ENCODE data around the gene GNAZ.

The GNAZ gene

GRCh38 chr22:23159291-23159630 lies 88.9 kb downstream of the GNAZ start:
- DNase-seq (ENCODE audit: low read depth in 1 of 2, low spot score in 1 of 2), result no peak
- Histone ChIP-seq H3K27me3 (ENCODE audit: insufficient read depth, poor library complexity, severe bottlenecking) (no peaks in the 10 kb centered on the region), H3K27ac (replicated peaks) (no peak overlapping the region), H3K4me3 (replicated peaks; ENCODE audit: insufficient read depth, low read length) (no peak overlapping the region)
- TF ChIP-seq POLR2AphosphoS5 (IDR thresholded peaks at IDR 0.05; ENCODE audit: low read depth), result no peak
- no peak for TF ChIP-seq GABPA (IDR thresholded peaks at IDR 0.05; ENCODE audit: low read depth)
- TF ChIP-seq, protein P1, sequence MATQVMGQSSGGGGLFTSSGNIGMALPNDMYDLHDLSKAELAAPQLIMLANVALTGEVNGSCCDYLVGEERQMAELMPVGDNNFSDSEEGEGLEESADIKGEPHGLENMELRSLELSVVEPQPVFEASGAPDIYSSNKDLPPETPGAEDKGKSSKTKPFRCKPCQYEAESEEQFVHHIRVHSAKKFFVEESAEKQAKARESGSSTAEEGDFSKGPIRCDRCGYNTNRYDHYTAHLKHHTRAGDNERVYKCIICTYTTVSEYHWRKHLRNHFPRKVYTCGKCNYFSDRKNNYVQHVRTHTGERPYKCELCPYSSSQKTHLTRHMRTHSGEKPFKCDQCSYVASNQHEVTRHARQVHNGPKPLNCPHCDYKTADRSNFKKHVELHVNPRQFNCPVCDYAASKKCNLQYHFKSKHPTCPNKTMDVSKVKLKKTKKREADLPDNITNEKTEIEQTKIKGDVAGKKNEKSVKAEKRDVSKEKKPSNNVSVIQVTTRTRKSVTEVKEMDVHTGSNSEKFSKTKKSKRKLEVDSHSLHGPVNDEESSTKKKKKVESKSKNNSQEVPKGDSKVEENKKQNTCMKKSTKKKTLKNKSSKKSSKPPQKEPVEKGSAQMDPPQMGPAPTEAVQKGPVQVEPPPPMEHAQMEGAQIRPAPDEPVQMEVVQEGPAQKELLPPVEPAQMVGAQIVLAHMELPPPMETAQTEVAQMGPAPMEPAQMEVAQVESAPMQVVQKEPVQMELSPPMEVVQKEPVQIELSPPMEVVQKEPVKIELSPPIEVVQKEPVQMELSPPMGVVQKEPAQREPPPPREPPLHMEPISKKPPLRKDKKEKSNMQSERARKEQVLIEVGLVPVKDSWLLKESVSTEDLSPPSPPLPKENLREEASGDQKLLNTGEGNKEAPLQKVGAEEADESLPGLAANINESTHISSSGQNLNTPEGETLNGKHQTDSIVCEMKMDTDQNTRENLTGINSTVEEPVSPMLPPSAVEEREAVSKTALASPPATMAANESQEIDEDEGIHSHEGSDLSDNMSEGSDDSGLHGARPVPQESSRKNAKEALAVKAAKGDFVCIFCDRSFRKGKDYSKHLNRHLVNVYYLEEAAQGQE (IDR thresholded peaks at IDR 0.05; ENCODE audit: insufficient replicate concordance, low read depth), result no peak
- TF ChIP-seq SPI1 (IDR thresholded peaks at IDR 0.05; ENCODE audit: borderline replicate concordance, low read depth), result no peak

- H3K27ac ChIP-seq (replicated peaks), result no peak overlapping the region
Observed at GRCh38 chr22:23161029-23161428, 90.7 kb downstream of the GNAZ start.

DNA sequence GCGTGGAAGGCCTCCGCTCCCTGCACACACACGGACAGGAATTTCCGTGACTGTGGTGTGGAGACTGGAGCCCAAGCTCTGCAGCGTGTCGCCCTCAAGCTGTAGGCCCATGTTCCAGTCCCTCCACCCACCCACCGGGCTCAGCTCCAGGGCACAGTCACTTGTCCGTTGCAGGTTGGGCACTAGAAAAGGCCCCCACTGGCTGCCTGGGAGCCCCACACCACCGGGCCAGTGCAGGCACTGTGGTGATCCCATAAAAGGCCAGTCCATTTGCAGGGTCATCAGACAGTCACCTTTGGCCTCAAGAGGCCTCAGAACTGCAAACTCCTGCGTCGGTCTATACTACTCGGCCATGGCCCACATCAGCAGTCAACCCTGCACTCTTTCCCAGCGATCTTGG lies 91.3 kb downstream of the GNAZ start:
- no peak for DNase-seq (ENCODE audit: low read depth in 1 of 2, low spot score in 1 of 2)
- Histone ChIP-seq H3K27ac (replicated peaks) (no peak overlapping the region), H3K4me3 (replicated peaks; ENCODE audit: insufficient read depth, low read length) (no peak overlapping the region), H3K27me3 (ENCODE audit: insufficient read depth, poor library complexity, severe bottlenecking) (no peaks in the 10 kb centered on the region)
- TF ChIP-seq POLR2AphosphoS5 (IDR thresholded peaks at IDR 0.05; ENCODE audit: low read depth) (no peak), GABPA (IDR thresholded peaks at IDR 0.05; ENCODE audit: low read depth) (no peak), SPI1 (IDR thresholded peaks at IDR 0.05; ENCODE audit: borderline replicate concordance, low read depth) (no peak)
- TF ChIP-seq, protein P1 (IDR thresholded peaks at IDR 0.05; ENCODE audit: insufficient replicate concordance, low read depth), result no peak
- TF ChIP-seq, protein P2, sequence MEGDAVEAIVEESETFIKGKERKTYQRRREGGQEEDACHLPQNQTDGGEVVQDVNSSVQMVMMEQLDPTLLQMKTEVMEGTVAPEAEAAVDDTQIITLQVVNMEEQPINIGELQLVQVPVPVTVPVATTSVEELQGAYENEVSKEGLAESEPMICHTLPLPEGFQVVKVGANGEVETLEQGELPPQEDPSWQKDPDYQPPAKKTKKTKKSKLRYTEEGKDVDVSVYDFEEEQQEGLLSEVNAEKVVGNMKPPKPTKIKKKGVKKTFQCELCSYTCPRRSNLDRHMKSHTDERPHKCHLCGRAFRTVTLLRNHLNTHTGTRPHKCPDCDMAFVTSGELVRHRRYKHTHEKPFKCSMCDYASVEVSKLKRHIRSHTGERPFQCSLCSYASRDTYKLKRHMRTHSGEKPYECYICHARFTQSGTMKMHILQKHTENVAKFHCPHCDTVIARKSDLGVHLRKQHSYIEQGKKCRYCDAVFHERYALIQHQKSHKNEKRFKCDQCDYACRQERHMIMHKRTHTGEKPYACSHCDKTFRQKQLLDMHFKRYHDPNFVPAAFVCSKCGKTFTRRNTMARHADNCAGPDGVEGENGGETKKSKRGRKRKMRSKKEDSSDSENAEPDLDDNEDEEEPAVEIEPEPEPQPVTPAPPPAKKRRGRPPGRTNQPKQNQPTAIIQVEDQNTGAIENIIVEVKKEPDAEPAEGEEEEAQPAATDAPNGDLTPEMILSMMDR (IDR thresholded peaks at IDR 0.05; ENCODE audit: insufficient read depth, low read length), result no peak

More at GRCh38 chr22:23161029-23161428, 90.7 kb downstream of the GNAZ start:
- H3K27me3 ChIP-seq (ENCODE audit: insufficient read depth, poor library complexity, severe bottlenecking), result no peaks in the 10 kb centered on the region
- TF ChIP-seq, protein P2 (IDR thresholded peaks at IDR 0.05; ENCODE audit: insufficient read depth, low read length), result no peak
- TF ChIP-seq GABPA (IDR thresholded peaks at IDR 0.05; ENCODE audit: low read depth) (no peak), SPI1 (IDR thresholded peaks at IDR 0.05; ENCODE audit: borderline replicate concordance, low read depth) (no peak), POLR2AphosphoS5 (IDR thresholded peaks at IDR 0.05; ENCODE audit: low read depth) (no peak)
- TF ChIP-seq, protein P1 (IDR thresholded peaks at IDR 0.05; ENCODE audit: insufficient replicate concordance, low read depth), result no peak
- no peak overlapping the region for H3K4me3 ChIP-seq (replicated peaks; ENCODE audit: insufficient read depth, low read length)
- DNase-seq (ENCODE audit: low read depth in 1 of 2, low spot score in 1 of 2), result no peak

Measured in HL-60 (cell line).